Measurements from ENCODE around the gene SERPINB5.

The SERPINB5 gene

DNA sequence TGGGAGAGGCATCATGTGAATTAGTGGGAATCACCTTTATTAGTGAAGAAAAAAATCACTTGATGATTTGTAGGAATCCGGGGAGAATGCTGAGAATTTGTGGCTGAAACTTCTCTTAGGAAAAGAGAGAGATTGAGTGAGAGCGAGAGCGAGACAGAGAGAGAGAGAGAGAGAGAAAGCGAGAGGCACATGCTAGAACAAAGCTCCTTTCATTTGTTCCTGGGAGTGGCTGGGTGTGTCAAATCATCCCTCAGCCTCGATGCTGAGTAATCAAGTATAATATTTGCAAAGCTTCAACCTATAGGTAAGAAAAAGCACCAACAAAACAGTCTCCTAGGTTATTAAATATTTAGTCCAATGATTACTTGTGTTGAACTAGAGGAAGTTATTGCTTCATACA lies 4.4 kb upstream of the SERPINB5 start:
- no peak for DNase-seq

DNA sequence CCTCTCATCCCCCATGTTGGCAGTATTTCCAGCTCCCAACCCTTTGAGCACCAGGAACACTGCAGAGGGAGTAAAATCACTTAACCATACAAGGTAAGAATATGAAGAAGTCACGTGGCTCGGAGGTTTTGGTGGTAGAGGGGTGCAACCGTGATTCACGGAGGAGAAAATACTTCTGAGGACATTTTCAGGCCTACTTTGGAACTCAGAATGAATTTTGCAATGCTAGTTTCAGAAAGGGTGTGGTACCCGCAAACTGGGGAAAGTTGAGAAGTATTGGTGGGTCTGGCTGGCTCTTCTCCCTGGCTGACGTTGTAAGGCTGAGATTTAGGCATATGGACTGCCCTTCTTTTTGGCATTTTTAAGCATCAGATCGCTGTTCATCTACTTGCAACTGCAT lies 442 bp downstream of the SERPINB5 start:
- DNase-seq, result no peak

DNA sequence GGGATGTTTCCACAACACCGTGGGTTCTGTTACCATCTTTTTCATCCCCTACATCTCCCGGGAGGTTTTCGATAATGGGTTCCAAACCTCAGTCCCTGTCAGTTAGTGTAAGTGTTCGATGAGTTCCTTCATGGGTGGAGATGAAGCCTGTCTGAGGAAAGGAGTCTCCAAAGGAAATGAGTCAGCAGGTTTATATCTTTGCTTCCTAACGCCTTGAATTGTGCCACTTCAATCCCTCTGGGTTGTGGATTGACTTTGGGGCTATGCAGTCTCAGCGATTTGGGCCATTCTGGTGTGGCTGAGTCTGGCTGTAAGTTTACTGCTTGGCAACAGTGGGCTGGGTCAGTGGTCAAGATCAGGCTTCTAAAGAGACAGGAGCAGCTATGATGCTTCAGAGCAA lies 1.2 kb downstream of the SERPINB5 start:
- DNase-seq, result peak; percentile 18

DNA sequence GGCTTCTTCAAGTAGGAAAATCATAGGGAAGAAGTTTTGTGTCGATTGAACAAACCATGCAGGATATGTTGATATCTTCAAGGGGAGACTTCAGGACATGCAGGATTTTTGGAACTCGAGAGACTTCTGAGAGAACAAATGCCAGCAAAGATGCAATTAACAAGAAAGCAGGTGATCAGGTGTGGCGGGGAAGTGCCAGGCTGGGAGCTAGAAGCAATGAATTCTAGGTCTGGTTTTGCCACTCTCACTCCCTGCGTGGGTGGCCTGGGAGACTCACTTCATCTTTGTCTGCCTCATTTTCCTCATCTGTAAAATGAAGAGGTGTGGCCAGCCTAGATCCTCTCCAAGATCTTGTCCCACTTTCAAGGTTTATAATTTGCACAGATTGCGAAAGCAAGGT lies 3.1 kb downstream of the SERPINB5 start:
- DNase-seq, result no peak

DNA sequence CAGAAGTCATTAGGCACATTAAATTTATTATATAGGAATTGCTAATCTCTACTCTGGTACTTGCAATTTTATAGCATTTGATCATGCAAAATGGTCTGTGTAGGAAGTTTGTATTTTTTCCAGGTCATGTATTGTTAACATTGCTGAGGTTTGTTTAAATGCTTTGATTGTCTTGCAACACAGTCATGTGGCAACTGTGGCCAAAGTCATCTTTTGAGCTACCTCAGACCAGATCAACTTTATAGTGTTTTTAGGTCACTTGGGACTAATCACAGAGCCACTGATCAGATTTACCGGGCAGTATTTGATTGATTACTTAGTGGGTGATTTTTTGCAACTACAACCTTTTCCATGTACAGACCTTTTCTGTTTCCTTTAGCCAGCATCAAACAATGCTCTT lies 3.7 kb downstream of the SERPINB5 start:
- no peak for DNase-seq

DNA sequence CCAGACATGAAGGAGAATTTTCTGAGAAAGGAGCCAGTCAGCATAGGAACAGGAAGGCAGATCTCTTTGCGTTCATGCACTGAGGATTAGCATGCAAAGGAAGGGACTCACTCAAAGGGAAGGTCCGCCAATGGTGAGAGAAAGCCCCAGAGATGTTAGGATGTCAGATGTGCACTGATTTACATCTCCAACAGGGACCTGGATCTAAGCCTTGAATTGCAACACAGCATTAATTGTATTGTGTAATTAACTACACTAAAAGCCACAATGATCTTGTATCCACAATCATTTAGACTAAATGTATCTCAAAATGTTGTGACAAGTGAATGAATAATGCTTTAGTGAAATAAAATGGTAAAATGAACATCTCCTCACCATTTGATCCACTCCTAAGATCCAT lies 4.2 kb downstream of the SERPINB5 start:
- DNase-seq, result no peak

DNA sequence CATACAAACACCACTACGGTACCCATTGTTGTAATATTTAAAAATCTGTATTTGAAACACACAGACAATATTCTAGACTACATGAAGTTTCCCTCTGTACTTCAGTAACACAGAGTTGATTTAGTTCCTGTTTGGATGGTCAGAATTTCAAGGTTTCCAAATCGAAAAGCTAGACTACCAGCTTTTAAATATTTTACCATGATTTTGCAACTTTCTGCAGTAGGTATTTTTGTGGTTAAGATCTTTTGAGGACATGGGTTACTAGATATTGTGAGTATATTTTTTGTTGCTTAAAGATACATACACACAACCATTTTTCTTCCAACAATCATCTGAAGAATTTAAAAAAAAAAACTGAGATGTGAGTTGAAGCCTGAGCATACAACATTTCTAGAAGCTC lies 10.9 kb downstream of the SERPINB5 start:
- DNase-seq, result no peak

DNA sequence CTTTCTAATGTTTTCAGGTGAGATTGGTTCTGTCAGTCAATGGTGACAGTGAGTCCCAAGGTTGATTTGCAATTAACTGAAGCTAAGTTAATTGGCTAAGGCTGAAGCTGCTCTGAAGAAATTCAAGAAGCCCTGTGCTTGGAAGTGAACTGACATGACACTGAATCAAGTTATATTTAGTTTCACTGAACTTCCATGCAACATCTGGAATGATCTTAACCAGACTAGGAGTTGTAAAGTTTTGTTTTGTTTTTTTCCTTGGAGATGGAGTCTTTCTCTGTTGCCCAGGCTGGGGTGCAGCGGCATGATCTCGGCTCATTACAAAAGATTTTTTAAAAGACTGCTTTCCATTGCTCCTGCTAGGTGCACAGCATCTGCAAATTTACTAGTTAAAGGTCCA lies 11.4 kb downstream of the SERPINB5 start:
- DNase-seq, result no peak

DNA sequence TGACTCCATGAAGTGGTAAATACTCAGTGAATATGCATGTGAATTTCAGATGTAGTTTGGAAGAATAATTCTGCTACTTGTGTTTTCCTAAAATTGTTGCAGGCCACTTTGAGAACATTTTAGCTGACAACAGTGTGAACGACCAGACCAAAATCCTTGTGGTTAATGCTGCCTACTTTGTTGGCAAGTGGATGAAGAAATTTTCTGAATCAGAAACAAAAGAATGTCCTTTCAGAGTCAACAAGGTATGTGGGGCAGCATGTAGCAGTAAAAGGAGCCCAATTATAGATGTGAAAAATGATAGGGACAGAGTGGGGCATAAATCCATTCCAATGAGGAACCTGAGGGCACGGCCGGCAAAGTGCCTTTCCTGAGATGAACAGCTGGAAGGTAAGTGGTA lies 16.1 kb downstream of the SERPINB5 start:
- no peak for DNase-seq

DNA sequence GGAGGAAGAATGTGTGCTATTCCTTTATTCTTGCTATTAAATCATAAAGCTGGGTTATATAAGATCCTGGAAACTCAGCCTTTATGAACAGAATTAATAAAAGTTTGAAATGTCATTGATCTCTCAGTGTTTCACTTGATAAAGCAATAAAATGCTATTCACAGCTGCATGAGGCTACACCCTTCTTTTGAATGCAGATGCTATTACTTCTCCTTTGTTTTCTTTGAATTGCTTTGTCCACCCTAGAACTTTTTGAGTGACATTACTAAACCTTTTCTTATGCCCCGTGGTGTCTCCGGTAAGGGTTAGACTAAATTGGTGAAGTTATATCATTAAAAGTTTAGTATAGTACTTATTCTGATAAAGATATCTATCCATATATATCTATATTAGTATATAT lies 18.9 kb downstream of the SERPINB5 start:
- DNase-seq, result no peak

DNA sequence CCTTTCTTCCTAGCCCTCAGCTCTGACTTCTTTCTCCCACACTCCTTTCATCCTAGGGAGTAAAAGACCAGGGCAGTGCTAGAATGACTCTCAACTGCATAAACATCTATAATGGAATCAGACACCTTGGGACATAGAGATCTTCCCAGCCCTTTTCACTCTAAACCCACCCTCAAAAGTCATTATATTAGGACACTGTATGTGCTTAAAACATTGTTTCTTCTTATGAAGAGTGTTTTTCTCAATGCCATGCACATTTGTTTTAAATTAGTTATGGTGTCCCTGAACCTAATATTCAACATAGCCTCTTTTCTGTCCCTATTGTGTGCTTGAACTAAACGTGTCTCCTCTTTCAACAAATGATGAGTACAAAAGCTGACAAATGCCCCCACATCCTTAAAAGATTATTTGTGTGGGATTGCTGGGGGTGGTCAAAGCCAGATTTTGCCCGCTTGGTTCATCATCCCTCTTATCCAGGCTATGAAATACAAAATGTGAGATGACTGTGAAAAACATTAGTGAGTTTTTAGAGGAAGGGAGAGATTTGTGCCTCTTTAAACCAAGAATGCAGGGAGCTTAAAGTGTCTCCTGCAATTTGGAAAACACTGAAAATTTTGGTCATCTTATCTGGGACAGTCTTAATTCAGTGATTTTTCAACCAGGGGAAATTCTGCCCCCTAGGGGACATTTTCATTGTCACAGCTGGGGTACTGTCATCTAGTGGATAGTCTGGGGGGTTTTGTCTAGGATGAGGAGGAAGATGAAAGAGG lies 29.0 kb downstream of the SERPINB5 start:
- peak; percentile 31 for DNase-seq

DNA sequence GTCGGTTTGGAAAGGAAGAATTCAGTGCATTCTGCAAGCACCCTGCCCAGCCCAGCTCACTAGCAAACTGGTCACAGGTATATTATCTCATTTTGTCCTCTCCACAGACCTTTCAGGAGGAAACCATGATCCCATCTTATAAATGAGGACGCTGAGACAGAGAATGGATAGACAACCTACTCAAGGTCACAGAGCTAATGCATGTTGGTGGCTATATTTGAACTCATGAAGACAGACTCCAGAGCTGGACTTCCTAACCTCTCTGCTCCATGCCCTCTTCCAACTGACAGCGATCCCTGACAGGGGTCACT lies 29.5 kb downstream of the SERPINB5 start:
- DNase-seq, result no peak

DNA sequence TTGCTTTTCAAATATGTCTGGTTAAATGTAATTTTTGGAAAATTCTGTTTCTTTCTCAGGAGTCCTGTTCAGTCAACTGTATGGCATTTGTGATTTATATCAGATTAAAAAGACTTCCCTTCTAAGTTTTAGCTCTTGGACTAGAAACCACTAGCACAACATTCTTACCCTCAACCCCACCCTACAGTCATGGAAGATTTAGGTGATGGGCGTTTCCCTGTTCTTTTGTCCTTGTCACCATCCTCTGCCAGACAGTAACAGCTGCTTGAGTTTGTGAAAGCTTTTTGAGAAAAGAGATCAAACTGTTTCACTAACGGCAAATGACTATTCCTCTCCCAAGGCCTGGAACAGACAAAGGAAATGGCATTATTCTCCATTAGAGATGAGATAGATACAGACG lies 31.8 kb downstream of the SERPINB5 start:
- no peak for DNase-seq

DNA sequence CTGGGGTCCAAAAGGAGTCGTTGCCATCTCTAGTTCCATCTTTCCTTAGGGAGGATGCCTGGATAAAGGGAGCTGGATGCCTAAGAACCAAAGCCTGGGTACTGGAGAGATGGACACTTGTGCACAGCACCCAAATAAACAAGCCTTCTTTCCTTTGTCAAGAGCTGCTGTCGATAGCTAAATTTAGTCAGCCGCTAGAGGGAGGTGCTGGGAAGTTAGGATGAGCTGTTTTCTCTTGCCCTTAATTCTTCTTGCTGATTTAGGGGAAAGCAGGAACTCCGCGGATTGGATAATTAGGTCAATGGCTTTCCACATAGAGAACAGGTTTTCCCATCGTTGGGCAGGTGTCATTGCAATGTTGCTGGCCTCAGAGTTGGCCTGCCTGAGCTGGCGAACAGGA lies 34.5 kb downstream of the SERPINB5 start:
- DNase-seq, result peak; percentile 56

DNA sequence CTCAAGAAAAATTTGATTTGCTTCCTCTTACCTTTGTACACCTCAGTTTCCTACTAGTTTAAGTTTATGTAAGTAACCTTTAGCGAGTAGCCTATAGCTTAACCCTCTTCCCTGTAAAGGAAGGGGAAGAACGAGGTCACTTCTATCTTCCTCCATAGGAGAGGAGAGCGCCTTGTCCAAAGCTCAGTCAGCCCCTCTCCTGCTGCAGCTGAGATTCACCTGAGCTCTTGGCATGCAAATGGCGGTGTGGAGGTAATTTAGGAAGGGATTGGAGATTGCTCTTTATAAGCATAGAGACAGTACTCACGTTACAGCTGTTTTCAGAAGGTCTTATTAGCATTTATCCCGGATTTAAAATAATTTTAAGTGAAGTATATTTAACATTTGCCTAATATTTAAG lies 37.6 kb downstream of the SERPINB5 start:
- no peak for DNase-seq

DNA sequence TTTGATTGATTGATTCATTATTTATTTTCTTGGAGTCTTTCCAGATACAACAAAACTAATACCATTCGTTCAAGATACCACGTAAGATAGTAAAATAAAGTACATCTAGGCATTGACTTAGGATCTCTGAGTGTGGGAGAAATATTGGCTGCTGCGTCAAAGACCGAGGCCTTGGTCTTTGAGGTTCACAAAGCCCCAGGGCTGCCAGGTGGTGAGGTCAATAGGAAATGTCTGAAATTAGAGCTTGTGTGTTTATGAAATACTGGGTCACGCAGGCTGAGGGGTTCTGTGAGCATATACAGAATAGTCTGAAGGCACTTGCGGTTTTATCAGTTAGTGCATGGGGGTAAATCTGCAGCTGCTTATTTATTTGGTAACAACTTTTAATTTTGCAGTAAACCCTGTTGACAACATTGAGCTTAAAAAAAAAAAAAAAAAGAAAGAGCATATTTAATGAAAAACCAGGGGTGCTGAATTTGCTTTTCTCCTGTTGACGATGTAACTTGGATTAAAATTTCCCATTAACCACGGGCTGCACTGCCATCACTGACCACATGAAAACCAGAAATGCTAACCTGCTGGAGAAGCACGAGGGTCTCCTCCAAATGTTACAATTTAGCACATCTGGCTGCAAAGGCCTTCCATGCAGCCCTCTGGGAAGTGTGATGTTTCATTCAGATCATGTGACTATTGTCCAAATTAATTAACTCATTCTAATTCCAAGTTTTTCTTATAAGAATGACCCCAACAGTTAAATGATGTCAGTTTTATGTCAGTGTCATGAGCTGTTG lies 38.3 kb downstream of the SERPINB5 start:
- no peak for DNase-seq

DNA sequence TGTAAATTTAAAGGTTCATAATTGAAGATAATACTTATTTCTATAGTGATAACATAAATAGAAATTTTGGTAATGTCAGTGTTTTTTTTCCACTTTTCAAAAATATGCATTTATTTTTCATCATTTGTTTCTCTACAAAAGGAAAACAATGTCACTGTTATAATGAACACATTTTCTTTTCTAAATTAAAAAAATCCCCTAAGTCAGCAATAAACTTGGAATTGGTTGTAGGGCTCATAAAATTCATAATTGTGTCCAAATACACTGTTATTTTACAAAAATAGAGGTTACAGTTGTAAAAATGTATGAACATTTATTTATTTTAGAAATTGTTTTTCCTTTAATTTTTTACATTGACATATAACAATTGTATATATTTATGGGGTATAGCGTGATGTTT lies 39.0 kb downstream of the SERPINB5 start:
- no peak for DNase-seq

DNA sequence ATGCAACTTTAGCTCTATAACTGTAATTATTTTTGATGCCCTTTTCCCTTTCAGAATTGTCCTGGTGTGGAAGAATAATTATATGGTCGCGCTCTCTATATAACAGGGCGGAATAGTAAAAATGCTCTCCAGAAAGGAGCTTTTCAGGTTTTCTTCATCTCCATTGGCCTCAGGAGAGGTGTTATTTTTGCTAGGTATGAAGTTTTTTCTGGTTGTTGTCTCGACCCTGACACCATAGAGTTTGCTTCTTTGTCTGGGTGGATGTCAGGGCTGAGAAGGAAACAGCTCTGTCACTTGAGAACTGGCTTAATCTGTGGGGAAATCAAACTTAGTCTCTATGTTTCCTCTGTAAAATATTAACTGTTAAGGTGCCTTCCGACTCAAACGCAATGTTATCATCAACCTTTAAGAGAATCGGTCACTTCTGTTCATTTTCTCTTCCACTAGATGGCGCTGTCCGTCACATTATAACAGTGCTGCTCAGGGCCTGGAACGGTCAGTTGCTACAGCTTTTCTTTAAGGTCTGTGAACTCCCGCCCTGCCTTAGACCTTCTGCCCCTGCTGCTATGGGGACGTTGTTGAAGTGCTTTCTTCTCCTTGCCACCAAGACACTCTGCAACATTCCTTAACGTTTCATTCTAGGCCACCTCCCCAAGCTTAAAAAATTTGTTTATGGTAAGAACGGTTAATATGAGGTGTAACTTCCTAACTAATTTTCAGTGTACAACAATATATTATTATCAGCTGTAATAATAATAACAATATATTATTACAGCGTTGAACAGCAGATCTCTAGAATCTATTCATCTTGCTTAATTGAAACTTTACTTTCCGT lies 41.6 kb downstream of the SERPINB5 start:
- DNase-seq, result peak; percentile 76

DNA sequence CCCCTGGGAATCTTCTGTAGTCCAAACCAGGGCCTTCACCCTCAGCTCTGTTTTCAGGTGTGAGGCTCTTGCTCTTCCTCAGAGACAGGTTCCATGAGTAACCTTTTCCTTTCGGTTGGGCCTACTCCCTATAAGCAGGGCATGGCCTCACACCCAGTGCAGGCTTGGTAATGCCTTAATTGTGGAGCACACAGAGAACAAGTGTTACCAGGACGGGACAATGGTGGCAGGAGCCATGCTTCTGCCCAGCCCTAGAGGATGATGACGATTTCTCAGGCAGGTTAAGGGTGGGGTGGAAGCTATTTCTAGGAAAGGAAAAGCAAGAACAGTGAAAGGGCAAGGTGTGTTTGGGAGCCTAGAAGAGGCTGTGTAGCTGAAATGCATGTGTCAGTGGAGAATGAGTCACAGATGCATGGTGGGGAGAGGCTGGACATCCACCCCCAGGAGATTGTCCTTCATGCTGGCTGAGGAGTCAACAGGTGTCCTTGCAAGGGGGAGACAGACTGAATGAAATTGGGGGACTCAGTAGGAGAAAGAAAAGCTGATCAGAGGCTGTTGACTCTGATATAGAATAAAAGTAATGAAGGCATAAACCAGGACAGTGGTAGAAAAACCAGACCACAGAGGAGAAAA lies 43.4 kb downstream of the SERPINB5 start:
- DNase-seq, result no peak

DNA sequence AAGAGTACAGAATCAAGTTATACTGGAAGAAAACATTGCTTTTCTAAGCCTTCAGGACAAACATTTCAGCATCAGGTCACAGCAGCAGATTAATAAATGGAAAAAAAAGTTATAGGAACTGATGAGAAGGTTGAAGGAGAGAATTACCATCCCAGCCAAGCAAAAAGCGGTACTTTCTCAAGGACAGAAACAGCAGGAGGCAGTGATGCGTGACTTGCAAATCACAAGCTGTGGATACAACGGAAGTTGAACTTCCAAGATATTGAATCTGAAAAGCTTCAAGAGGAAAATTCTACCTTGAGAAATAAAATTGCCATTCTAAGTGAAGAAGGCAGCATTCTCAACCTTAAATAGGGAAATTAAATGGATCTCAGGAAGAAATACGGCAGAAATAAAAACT lies 46.9 kb downstream of the SERPINB5 start:
- DNase-seq, result peak; percentile 13

DNA sequence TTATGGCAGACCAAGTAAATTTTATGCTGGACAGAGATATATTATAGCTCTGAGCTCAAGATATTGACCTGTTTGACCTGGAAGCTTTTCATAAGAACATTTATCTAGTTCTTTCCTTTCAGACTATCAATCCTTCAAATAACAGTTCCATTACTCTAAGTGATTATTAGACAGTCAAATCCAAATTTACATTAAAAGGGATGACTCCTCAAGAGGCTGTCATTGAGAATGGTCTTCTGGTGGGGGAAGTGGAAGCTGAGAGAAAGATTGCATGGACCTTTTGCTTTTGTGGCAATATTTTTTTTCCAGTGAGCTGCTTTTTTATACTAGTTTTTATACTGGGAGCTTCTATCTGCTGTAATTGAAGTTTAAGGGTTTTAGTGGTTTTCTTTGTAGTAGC lies 50.5 kb downstream of the SERPINB5 start:
- no peak for DNase-seq

DNA sequence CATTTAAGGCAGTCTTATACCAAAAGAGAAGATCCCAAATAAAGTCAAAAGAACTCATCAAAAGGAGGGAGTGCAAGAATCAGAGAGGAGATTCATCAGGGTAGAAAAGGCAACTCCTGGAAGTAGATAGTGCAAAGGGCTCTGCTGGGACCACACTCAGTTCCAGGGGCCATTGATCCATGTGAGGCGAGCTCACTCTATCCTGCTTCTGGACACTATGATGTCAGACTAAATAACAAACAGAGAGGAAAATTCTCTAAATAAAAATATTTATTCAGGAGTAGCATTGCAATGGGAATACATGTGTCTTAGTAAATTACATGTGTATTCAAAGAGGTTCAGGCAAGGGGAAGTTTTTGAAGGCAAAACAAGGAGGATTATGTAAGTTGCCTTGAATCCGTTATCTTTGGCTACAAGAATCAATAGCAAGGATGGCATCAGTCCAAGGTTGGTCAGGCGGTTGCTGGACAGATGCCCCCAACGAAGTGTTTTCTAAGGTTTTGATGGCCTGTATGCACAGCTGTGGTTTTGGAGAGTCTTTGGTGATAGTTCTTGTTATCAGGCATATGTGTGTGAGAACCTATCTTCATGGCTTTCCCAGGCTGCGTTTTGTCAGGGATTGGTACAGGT lies 52.2 kb downstream of the SERPINB5 start:
- DNase-seq, result no peak

DNA sequence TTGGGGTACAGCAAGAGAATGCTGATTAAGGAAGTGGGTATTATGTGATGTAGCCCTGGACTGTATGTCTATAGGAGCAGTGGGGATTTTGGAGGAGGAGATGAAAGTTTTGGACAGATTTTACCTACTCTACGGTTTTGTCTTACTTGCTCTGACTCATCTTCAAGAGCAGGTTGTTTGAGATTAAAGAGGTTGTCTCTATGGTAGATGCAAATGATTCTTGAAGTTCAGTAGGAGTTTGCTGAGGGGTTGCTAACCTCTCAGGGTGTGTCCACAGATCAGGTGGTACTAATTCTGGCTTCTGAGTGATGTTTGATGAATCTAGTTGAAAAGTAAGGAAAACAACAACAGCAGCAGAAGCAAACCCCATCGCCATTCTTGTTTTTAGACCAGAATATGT lies 55.7 kb downstream of the SERPINB5 start:
- no peak for DNase-seq

Data from fibroblast of skin of right quadriceps (primary cell).